KOPT-K1 (cell line): ENCODE measurements around the gene TFDP1.
"Not testable (repeated sequence)": the region's sequence is repeated elsewhere in the genome, so short reads cannot be mapped to it uniquely, and the experiment has no call there.

Experiments used
- H3K27ac ChIP-seq: fragments of 200-600 bp; sonication (generic); 2 replicates; pipeline ENCODE4 v1.5.1; 2016; ENCODE audit warnings: antibody characterized with exemption, mild to moderate bottlenecking, low read depth, low read length; ENCODE audit not compliant: poor library complexity, severe bottlenecking
- H3K36me3 ChIP-seq: fragments of 200-600 bp; sonication (generic); 2 replicates; pipeline ENCODE4 v1.5.1; 2017; ENCODE audit warnings: antibody characterized with exemption, mild to moderate bottlenecking, low read length, moderate library complexity; ENCODE audit not compliant: insufficient read depth
- H3K9me3 ChIP-seq: fragments of 200-600 bp; sonication (generic); 2 replicates; pipeline ENCODE4 v1.5.1; 2017; ENCODE audit warnings: antibody characterized with exemption, low read length, mild to moderate bottlenecking; ENCODE audit not compliant: insufficient read depth, poor library complexity, severe bottlenecking

TFDP1 gene

GRCh38 chr13:113557013-113557412 is 27.5 kb upstream of the TFDP1 start:
- Histone ChIP-seq H3K9me3 (no peaks in the 10 kb centered on the region), H3K36me3 (no peaks in the 10 kb centered on the region; the same call in 1 of the 2 replicates), H3K27ac (no peak overlapping the region)

GRCh38 chr13:113558461-113558860 is 26.1 kb upstream of the TFDP1 start:
- Histone ChIP-seq H3K36me3 (no peaks in the 10 kb centered on the region), H3K27ac (no peak overlapping the region), H3K9me3 (no peaks in the 10 kb centered on the region)

- Histone ChIP-seq H3K27ac (no peak overlapping the region), H3K9me3 (no peaks in the 10 kb centered on the region), H3K36me3 (no peaks in the 10 kb centered on the region)
These were observed 25.5 kb upstream of the TFDP1 start for GRCh38 chr13:113559061-113559460.

- Histone ChIP-seq H3K36me3 (no peaks in the 10 kb centered on the region), H3K9me3 (no peaks in the 10 kb centered on the region), H3K27ac (no peak overlapping the region)
These were observed 24.5 kb upstream of the TFDP1 start for GRCh38 chr13:113559901-113560644.

- Histone ChIP-seq H3K36me3 (no peaks in the 10 kb centered on the region), H3K27ac (no peak overlapping the region), H3K9me3 (no peaks in the 10 kb centered on the region)
These were observed 23.7 kb upstream of the TFDP1 start for GRCh38 chr13:113560645-113561416.

GRCh38 chr13:113561417-113562084 is 23.0 kb upstream of the TFDP1 start:
- no peaks in the 10 kb centered on the region for H3K36me3 ChIP-seq
- H3K27ac ChIP-seq = no peak overlapping the region

GRCh38 chr13:113562085-113562749 is 22.3 kb upstream of the TFDP1 start:
- Histone ChIP-seq H3K27ac (no peak overlapping the region), H3K36me3 (no peaks in the 10 kb centered on the region), H3K9me3 (no peaks in the 10 kb centered on the region)

More at GRCh38 chr13:113561417-113562084, 23.0 kb upstream of the TFDP1 start:
- no peaks in the 10 kb centered on the region for H3K9me3 ChIP-seq

GRCh38 chr13:113562844-113563243 is 21.7 kb upstream of the TFDP1 start:
- Histone ChIP-seq H3K9me3 (no peaks in the 10 kb centered on the region), H3K27ac (no peak overlapping the region), H3K36me3 (no peaks in the 10 kb centered on the region)

- not testable (repeated sequence) for H3K9me3 ChIP-seq, H3K27ac ChIP-seq, H3K36me3 ChIP-seq
These were observed 21.0 kb upstream of the TFDP1 start for GRCh38 chr13:113563511-113563910.

- Histone ChIP-seq H3K36me3 (no peaks in the 10 kb centered on the region), H3K9me3 (no peaks in the 10 kb centered on the region), H3K27ac (no peak overlapping the region)
These were observed 20.1 kb upstream of the TFDP1 start for GRCh38 chr13:113564331-113565023.

GRCh38 chr13:113565526-113566226 is 18.9 kb upstream of the TFDP1 start:
- Histone ChIP-seq H3K9me3 (no peaks in the 10 kb centered on the region), H3K27ac (no peak overlapping the region), H3K36me3 (no peaks in the 10 kb centered on the region)

- no peaks in the 10 kb centered on the region for H3K36me3 ChIP-seq
- no peaks in the 10 kb centered on the region for H3K9me3 ChIP-seq
- H3K27ac ChIP-seq = no peak overlapping the region
These were observed 18.4 kb upstream of the TFDP1 start for GRCh38 chr13:113566227-113566561.

- Histone ChIP-seq H3K36me3 (no peaks in the 10 kb centered on the region), H3K9me3 (peaks cover 3% of the 10 kb centered on the region), H3K27ac (no peak overlapping the region)
These were observed 16.9 kb upstream of the TFDP1 start for GRCh38 chr13:113567681-113568080.

GRCh38 chr13:113573065-113573464 is 11.5 kb upstream of the TFDP1 start:
- Histone ChIP-seq H3K36me3 (no peaks in the 10 kb centered on the region), H3K9me3 (peaks cover 23% of the 10 kb centered on the region), H3K27ac (no peak overlapping the region)
